NOMO-1 treated with dmso at 0.1 percent for 144 hours (cell line): ENCODE data around the gene HEYL.

Experiments used
- DNase-seq: peaks from one replicate; lab custom pipeline; 2025; ENCODE audit not compliant: unreplicated experiment; lab: John Stamatoyannopoulos, UW

The HEYL gene

DNA sequence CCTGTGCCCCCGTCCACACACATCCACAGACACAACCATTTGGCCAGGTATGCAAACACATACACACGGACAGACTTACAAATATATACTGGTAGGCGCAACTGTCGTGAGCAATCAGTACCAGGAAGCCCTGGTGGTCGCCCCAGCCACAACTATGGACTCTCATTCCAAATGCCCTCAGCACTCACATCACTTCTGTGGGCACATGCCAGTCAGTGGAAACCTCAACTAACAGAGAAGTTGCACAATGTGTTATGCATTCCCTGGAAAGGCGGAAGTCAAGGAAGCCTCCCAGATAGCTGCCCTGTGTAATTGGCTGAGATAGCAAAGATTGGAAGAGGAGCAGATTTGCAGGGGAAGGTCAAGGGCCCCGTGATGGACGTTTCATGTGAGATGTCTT lies 1.4 kb upstream of the HEYL start:
- DNase-seq: no peak

DNA sequence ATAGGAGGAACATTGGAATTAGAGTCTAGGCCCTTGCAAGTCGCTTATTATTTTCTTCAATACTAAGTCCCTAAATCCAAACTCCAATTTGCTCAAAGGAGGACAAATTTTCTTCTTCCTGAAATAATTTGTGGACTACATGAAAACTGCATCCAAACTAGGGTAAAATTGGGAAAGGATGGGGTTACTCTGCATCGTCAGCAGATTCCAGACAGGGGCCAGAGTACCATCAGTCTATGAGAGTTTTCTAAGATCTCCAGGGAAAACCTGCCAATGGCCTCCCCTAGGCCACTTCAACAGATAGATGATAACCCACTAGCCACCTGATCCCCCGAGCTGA lies 508 bp downstream of the HEYL start:
- DNase-seq: no peak

DNA sequence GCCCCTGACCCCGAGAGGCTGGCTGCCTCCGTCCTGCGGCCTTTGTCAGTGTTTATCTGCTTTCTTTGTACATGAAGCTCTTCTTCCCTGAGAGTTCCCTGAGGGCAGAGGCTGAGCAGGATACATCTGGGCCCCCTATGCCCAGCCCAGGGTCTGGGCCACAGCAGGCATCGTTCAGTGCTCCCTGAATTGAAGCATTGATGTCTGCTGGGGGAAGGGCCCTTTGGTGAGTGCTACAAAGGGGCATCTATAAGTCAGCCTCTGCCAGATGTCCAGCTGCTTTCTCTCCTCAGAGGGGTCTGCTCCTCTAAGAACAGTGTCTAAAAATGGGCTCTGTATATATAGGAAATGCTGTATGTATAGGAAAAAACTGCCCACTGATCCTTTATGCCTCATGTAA lies 2.1 kb downstream of the HEYL start:
- no peak for DNase-seq

DNA sequence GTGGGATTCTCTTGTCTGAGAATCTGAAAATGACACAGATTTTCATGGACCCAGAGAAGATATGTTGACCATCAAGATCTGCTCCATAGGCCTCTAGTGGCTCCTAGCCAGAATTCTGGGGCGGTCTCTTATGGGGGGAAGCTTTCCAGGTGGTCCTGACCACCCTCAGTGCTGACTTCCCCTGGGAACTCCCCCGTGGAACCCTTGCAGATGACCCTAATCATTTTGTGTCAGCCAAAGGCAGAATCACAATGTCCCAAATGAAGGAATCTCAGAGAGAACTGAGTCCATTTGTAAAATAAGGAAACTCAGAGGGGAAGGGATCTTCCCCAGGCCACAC lies 3.6 kb downstream of the HEYL start:
- DNase-seq: no peak

DNA sequence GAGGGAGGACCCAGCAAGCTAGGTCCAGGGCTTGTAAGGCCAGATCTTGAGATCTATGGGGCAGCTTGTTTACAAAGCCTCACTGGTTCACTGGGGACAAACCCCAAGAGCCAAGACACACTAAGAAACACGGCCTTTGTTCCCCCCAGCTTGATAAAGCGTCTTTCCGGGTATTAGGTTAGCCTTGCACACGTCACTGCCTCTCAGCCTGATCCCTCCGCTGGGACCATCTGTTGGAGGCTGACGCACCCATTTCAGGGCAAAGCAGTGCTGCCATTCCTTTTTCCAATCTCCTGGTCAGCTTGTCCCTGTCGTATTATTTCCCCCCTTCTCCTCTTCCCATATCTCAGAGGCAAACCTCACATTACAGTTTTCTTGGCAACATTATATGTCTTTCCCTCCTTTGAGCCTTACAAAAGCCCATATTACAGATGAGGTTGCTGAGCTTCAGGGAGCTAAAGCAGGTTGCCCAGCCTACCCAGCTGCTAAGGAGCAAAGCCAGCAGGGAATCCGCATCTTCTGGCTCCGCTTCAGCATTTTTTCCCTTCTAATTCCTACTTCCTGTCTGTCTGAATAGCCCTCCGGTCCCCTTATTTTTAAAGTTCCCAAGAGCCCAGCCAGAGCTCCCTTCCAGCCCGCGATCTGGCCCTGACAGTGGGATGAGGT lies 4.1 kb downstream of the HEYL start:
- no peak for DNase-seq

DNA sequence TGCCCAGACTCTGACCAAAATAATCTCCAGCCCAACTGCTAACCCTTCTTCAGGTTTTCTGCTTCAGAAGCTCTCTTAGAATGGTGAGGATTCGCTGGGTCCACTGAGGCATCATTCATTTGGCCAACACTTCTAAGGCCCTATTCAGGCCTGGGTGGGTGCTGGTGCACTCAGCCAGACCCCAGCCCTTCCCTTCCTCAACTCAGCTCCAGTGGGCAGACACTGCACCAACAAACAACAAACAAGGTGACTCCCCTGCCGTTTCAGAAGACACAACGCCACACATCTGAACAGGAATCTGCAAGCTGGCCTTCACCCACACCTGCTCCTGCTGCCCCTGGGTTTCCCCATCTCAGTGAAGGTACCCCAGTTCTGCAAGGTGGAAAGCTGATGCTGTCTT lies 6.0 kb downstream of the HEYL start:
- DNase-seq: no peak

DNA sequence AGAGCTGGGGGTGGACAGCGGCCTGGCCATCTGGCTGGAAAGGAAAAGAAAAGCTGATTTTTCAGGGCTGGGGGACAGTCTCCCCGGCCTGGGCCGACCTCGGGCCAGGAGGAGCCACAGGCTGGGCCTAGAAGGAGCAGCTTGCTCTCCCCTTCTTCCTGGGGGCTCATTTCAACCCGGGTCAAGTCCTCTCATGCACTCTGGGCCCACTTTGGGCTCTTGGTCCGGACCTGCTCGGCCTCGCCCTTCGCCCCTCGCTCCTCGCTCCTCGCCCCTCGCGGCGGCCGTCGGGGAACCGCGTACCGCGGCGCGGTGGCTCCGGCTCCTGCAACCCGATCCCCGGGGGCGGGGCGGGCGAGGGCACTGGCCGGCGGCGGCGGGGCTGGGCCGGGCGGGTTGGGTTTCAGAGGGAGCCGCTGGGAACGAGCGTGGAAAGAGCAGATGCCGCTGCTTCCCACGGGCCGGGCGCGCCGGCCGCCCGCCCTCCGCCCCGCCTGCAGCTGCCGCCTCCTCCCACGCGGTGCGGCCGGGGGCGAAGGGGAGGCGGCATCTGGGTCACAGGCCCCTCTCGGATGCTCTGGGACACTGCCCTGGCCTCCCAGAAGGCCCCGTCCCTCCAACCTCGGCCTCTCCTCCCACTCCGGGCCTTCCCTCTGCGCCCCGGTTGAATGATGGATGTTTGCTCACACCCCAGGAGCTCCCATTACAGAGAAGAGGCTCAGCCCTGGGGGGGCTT lies 6.6 kb downstream of the HEYL start:
- no peak for DNase-seq

DNA sequence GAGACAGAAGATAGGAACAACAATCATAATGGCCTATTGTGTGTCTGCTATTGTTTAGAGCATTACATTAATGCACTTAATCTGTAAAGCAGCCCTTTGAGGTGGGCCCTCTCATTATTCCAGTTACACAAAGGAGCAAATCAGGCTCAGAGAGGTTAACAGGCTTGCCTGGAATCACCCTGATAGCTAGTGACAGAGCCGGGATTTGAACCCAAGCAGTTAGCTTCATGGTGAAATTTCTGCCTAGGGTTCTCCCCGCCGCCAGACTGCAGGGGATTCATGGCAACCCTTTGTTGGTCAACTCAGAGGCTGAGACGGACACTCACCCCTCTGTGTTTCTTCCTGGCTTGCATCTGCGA lies 7.1 kb downstream of the HEYL start:
- no peak for DNase-seq

DNA sequence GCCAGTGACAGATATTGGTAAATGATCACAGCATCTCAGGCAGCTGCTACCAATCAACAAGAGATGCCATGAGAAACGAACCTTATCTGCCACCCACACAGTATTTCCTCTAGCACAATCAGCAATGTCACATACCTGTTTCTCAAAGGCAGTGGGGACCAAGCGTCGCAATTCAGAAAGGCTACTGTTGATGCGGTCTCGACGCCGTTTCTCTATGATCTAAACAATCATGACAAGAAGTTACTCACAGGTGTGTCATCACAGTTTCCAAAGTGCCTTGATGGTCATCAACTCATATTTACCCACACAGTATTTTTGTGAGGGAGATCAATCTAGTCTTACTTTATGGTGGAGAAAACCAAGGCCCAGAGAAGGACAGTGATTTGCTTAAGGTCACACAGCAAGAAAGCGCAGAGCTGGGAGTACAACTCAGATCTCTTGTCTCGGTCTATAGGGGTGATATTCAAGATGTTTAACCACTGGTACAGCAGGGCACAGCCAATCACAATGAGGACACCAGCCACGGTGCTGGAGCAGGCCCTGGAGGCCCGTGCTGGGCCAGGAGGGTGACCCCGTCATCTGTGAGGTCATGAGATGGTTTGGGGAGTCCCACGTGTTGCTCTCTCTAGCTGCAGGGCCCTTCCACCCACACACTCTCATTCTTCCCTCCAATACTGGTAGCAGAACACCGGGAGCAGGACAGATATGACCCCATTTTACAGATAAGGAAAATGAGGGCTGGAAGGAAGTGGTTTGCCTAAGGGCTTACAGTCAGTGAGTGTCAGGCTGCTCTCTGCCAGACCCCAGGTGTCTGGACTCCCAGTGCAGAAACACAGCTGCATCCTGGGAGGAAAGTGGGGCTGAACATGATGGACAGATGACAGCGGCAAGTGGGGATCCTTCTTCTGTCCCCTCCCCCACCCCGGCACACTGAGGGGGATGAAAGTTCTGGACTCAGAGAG lies 7.8 kb downstream of the HEYL start:
- no peak for DNase-seq

DNA sequence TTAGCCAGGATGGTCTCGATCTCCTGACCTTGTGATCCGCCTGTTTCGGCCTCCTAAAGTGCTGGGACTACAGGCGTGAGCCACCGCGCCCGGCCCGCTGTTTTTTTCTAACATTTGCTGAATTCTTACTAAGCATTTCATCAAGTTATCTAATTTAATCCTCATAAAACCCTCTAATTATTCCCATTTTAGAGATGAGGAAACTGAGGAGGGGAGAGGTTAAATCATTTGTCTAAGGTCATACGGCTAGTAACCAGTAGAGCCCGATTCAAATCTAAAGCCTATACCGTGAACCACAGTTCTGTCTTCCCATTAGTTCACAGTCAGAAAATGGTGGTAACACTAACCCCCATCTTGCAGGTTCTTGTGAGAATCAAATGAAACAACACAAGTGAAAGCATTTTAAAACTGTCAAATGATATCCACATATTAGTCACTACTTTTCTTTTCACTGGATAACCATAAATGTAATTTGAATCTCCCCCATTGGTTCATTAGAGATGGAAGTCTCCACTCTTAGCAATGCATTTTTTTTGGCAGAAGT lies 10.6 kb downstream of the HEYL start:
- no peak for DNase-seq

DNA sequence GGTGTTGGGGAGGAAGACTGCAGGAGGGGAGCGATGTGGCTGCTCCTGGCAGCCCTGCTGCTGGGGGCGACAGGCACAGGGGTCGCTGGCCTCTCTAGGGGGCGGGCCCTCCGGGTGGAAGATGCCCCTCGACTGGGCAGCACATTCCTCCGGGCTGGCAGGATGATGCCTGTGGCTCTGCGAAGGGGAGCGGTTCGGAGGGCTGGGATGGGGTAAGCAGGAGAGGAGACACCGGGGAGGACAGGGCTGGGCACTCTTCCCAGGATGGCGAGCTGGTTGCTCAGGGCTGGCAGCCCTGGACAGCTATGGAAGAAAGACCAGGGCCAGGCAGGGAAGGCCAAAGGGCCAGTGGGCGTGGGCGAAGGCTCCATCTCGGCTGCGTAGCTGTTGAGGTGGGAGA lies 12.8 kb downstream of the HEYL start:
- DNase-seq: no peak

DNA sequence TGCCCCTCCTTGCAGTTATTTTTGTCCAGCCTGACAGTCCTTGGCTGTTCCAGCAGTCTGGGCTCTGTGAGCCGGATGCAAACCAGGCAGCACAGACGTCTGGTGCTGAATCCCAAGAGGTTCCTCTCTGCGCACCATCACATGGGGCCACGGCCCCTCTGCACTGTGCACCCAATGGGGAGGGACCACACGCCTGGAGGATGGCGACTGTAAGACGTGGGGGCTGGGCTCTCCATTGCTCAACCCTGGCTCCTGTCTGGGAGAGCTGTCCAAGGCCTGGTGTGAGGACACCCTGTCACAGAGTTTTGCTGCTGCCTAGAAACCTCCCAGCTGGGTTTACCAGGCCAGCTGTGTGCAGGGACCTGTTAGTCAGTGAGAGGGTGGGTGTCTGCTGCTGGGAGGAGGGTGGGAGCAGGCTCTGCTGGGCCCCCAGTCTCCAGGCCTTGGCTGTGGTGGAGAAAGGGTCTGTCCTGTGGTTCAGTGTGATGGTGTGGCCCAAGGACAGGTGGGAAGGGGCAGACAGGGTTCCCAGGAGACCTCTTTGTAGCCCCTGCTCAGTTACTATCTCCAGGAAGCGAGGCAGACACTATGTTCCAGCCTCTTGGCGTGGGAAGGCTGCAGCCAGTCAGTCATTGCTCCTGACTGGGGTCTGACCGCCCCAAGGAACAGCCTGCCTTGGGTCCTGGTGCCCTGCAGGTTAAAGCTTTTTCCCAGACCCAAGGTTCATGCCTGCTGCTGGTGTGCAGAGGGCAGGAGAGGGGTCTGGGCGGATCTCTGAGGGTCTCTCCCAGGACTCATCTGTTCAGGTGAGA lies 13.8 kb downstream of the HEYL start:
- no peak for DNase-seq

DNA sequence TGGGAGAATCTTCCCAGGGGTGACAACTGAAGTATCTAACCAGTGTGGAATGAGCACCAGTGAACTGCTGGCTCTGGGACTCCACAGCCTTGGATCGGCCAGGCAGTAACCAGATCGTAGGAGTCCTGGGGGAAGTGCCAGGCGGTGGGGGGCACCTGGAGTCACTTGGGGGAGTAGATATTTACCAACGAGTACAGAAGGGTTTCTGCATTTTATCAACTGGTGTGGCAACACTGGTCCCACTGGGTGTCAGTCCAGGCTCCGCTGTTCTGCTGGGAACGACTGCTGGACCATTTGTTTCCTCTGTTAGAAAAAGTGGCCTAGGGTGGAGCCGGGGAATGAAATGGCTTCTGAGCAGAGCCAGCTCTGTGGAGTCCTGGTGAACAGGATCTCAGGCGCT lies 14.4 kb downstream of the HEYL start:
- DNase-seq: no peak

DNA sequence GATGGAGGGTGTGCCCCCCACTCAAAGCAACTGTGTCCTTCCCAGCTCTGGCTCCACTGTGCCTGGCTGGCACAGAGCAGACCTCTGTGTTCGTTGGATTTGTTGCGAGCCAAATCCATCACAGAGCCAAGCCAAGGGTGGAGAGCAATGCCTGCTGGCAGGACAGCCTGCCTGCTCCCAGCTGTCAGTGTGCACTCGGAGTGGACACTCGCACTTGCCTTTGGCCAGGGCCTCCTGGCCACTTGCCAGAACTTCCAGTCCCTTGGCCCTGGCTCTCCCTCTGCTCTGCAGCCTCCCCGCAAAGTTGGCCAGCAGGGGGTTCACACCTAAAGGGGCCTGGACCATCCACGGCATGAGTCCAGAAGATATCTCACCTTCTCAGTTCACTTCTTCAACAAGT lies 16.4 kb downstream of the HEYL start:
- DNase-seq: no peak

DNA sequence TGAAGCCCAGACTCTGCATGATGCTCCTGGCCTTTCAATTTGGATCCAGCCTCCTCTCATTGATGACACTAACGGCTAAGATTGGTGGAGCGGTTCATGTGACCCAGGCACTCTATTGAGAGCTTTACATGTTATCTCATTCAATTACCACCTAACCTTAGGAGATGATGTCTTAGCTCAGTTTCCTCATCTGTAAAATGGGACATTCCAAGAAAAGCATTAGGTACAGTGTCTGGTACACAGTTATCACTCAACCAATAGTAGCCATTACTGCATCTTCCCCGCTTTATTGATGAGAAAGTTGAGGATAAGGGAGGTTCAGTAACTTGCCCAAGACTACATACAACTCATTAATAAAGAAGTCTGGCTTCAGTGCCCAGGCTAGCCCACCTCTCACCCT lies 17.0 kb downstream of the HEYL start:
- DNase-seq: no peak

DNA sequence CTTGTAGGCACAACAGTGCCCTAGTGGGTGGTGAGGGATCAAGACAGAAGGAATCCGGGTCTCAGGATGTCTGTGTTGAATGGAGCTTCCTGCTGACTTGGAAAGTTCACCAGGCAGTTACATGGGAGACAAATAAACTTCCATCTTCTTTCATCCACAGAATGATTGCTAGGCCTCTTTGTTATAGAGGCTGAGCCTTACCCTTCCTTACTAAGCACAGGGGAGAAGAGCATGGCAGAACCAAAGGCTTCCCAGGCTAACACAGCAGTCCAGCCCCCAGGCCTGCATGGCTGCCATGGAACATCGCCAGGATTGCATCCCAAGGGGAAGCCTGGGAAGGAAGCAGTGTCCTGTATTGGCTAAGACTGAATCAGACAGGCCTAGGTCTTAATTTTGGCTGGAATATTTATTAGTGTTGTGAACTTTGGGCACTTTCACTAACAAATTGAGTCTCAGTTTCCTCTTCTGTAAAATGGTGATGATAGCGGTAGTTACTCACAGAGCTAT lies 18.7 kb downstream of the HEYL start:
- no peak for DNase-seq

DNA sequence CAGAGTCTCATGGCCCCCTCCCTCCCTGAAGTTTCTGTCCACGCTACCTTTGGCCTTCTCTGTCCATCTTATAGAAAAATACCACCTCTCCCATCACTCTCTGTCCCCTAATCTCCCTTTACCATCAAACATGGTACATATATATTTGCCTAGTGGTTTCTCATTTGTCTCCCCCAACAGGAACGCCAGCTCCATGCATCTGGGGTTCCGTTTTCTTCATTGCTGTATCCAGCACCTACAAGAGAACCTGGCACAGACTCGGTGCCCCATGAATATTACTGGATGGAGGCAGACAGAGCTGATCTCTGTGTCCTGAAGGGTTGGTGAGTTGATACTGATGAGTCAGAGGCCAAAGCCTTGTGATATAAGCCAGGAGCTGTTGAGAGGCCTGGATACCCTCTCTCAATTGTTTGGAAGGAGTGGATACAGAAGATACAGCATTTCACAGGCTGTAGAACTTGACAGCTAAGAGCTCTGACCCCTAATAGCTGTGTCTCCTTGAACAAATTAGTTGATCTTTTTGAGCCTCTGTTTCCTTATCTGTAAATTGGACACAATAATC lies 21.9 kb downstream of the HEYL start:
- DNase-seq: no peak

DNA sequence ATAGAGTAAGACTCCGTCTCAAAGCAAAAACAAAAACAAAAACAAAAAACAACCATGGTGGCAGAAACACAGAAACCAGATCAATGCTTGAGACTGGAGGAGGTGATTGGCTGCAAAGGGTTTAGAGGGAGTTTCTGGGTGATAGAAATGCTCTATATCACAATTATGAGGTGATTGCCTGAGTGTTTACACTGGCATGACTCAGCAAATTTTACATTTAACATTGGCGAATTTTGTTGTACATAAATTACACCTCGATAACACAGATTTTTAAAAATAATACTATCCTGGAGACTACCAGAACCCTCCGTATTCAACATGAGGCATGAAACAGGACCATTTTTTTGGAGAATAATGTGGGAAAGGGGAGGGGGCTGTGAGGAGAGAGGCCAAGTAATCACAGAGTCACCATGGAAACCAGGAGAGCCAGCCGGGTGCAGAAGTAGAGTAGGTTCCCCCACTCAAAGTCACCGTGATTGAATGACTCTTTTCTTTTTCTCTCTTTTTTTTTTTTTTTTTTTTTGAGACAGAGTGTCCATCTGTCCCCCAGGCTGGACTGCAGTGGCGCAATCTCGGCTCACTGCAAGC lies 24.3 kb downstream of the HEYL start:
- DNase-seq: no peak

DNA sequence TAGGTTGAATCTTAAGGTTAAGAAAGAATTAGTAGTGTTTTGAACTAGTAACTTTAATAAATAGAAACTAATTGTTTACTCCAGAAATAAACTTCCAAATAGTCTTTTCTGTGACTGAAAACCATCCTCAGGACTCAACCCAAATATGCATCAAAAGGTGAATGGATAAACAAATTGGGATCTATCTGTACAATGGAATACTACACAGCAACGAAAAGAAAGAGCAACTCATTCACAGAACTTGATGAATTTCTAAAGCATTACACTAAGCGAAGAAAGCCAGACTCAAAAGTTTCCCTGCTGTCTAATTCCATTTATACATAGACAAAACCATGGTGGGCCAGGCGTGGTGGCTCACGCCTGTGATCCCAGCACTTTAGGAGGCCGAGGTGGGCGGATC lies 25.0 kb downstream of the HEYL start:
- DNase-seq: no peak

DNA sequence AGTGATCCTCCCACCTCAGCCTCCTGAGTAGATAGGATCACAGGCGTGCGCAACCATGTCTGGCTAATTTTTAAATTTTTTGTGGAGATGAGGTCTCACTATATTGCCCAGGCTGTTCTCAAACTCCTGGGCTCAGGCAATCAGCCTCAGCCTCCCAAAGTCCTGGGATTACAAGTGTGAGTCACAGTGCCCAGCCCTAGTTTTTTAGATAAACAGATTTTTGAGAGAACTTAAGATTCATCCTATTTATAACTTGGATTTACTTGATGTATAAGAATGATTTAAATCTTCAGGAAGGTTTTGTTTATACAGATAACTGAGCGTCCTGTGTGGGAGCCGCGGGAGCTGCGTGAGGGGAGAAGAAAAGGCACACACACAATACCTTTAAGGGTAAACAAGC lies 26.2 kb downstream of the HEYL start:
- no peak for DNase-seq
